Stomach smooth muscle (tissue), 2 donors: ENCODE data around the gene ACTR10.
A peak's percentile ranks its signal among the peaks of the same experiment; 100 is the strongest.

Experiments
- H3K27ac ChIP-seq: one replicate; pipeline ENCODE4 v1.7.0; 2013; ENCODE audit warnings: mild to moderate bottlenecking, low read length, inconsistent platforms
- H3K27me3 ChIP-seq, 2 donors: one replicate each; pipeline ENCODE4 v1.7.0; 2013; ENCODE audit warnings: low read length in 2 of 2; ENCODE audit not compliant: insufficient read depth in 2 of 2, control insufficient read depth in 1 of 2
- H3K36me3 ChIP-seq, 2 donors: one replicate each; pipeline ENCODE4 v1.7.0; 2013; ENCODE audit warnings: low read length in 2 of 2; ENCODE audit not compliant: control insufficient read depth in 2 of 2, insufficient read depth in 2 of 2
- H3K4me1 ChIP-seq: one replicate; pipeline ENCODE4 v1.7.0; 2013; ENCODE audit warnings: low read length; ENCODE audit not compliant: control insufficient read depth, insufficient read depth
- H3K4me3 ChIP-seq, 2 donors: one replicate each; pipeline ENCODE4 v1.7.0; 2013; ENCODE audit warnings: low read length in 2 of 2
- H3K9ac ChIP-seq, 2 donors: one replicate each; pipeline ENCODE4 v1.7.0; 2013; ENCODE audit warnings: low read length in 2 of 2, mild to moderate bottlenecking in 1 of 2
- H3K9me3 ChIP-seq, 2 donors: one replicate each; pipeline ENCODE4 v1.7.0; 2013; ENCODE audit warnings: low read length in 2 of 2; ENCODE audit not compliant: control insufficient read depth in 2 of 2
- donor health status: healthy.
- donor health status: Pancreatic carcinoma.

The ACTR10 gene

GRCh38 chr14:58199726-58200479 is at the start of gene ACTR10:
ACTR10 (plus strand) TSS chr14:58200149; CDS start chr14:58200218, 69 bp downstream.
- H3K36me3 ChIP-seq = no peaks in the 10 kb centered on the region
- H3K9me3 ChIP-seq = no peaks in the 10 kb centered on the region
- H3K9ac ChIP-seq = peak within 1 kb of the TSS; percentile 97
- no peaks in the 10 kb centered on the region for H3K27me3 ChIP-seq
- peak within 1 kb of the TSS; percentile 85 for H3K27ac ChIP-seq
- peak within 1 kb of the TSS; percentile 89 to 92 for H3K4me3 ChIP-seq
- peaks cover 6% of the 10 kb centered on the region for H3K4me1 ChIP-seq

- Histone ChIP-seq H3K4me3 (no peak overlapping the region), H3K4me1 (peaks cover 17% of the 10 kb centered on the region), H3K9ac (no peak overlapping the region), H3K36me3 (no peaks in the 10 kb centered on the region), H3K27ac (no peak overlapping the region), H3K9me3 (no peaks in the 10 kb centered on the region), H3K27me3 (no peaks in the 10 kb centered on the region)
These were observed 49.6 kb upstream of the ACTR10 start for GRCh38 chr14:58150243-58150805.

GRCh38 chr14:58151133-58152013 is 48.6 kb upstream of the ACTR10 start:
- Histone ChIP-seq H3K9me3 (no peaks in the 10 kb centered on the region), H3K9ac (peak overlapping the region; percentile 57 to 62), H3K4me3 (peak overlapping the region; percentile 85 to 91), H3K4me1 (peaks cover 17% of the 10 kb centered on the region), H3K27ac (no peak overlapping the region), H3K27me3 (no peaks in the 10 kb centered on the region), H3K36me3 (no peaks in the 10 kb centered on the region)

- H3K9me3 ChIP-seq = no peaks in the 10 kb centered on the region
- peak within 1 kb of the TSS; percentile 57 to 66 for H3K9ac ChIP-seq
- H3K27ac ChIP-seq = no peak within 1 kb of the TSS
- peak within 1 kb of the TSS; percentile 85 to 91 for H3K4me3 ChIP-seq
- no peaks in the 10 kb centered on the region for H3K36me3 ChIP-seq
- H3K27me3 ChIP-seq = no peaks in the 10 kb centered on the region
- peaks cover 17% of the 10 kb centered on the region for H3K4me1 ChIP-seq
These were observed 47.7 kb upstream of the ACTR10 start, which contains the start of gene ARMH4 for GRCh38 chr14:58152014-58152857. ARMH4 (minus strand) TSS chr14:58152213; CDS start chr14:58139358, 12,855 bp downstream.

- Histone ChIP-seq H3K4me3 (no peak overlapping the region), H3K36me3 (no peaks in the 10 kb centered on the region), H3K27ac (no peak overlapping the region), H3K4me1 (no peaks in the 10 kb centered on the region), H3K9me3 (no peaks in the 10 kb centered on the region), H3K27me3 (peaks cover 0 to 2% of the 10 kb centered on the region in 2 donors), H3K9ac (no peak overlapping the region)
These were observed 39.4 kb upstream of the ACTR10 start for GRCh38 chr14:58160561-58160960.

GRCh38 chr14:58166005-58166983 is 33.7 kb upstream of the ACTR10 start:
- Histone ChIP-seq H3K4me3 (no peak overlapping the region), H3K9me3 (no peaks in the 10 kb centered on the region), H3K27ac (no peak overlapping the region), H3K27me3 (no peaks in the 10 kb centered on the region), H3K4me1 (peaks cover 3% of the 10 kb centered on the region), H3K36me3 (no peaks in the 10 kb centered on the region), H3K9ac (no peak overlapping the region)

- H3K9me3 ChIP-seq = no peaks in the 10 kb centered on the region
- H3K27ac ChIP-seq = no peak overlapping the region
- H3K4me3 ChIP-seq = no peak overlapping the region
- peaks cover 3% of the 10 kb centered on the region for H3K4me1 ChIP-seq
- no peaks in the 10 kb centered on the region for H3K36me3 ChIP-seq
- H3K27me3 ChIP-seq = no peaks in the 10 kb centered on the region
- no peak overlapping the region for H3K9ac ChIP-seq
These were observed 32.9 kb upstream of the ACTR10 start for GRCh38 chr14:58167057-58167456.

GRCh38 chr14:58167891-58168290 is 32.1 kb upstream of the ACTR10 start:
- Histone ChIP-seq H3K27ac (no peak overlapping the region), H3K9me3 (no peaks in the 10 kb centered on the region), H3K36me3 (no peaks in the 10 kb centered on the region), H3K9ac (no peak overlapping the region), H3K4me1 (peaks cover 3% of the 10 kb centered on the region), H3K27me3 (no peaks in the 10 kb centered on the region), H3K4me3 (no peak overlapping the region)

- Histone ChIP-seq H3K4me1 (peaks cover 3% of the 10 kb centered on the region), H3K9me3 (no peaks in the 10 kb centered on the region), H3K36me3 (no peaks in the 10 kb centered on the region), H3K4me3 (no peak overlapping the region), H3K27ac (no peak overlapping the region), H3K27me3 (no peaks in the 10 kb centered on the region), H3K9ac (no peak overlapping the region)
These were observed 28.9 kb upstream of the ACTR10 start for GRCh38 chr14:58171090-58171489.
